ENCODE measurements around the gene PTPRQ.

The PTPRQ gene

GRCh38 chr12:80634903-80635302 is 190.9 kb downstream of the PTPRQ start:
- Histone ChIP-seq H3K9me2 (replicated peaks; ENCODE audit: insufficient read depth, low read length) (no peaks in the 10 kb centered on the region), H3K4me3 (ENCODE audit: low read length) (no peak overlapping the region), H4K20me1 (ENCODE audit: insufficient read depth, low read length) (no peaks in the 10 kb centered on the region), H3K27me3 (replicated peaks; ENCODE audit: insufficient read depth, low read length) (no peaks in the 10 kb centered on the region), H3K9me3 (replicated peaks; ENCODE audit: insufficient read depth, low read length) (no peaks in the 10 kb centered on the region), H3K9ac (ENCODE audit: low read length) (no peak overlapping the region), H3F3A (ENCODE audit: insufficient read depth, low read length) (no peaks in the 10 kb centered on the region), H3K36me3 (replicated peaks; ENCODE audit: insufficient read depth, low read length) (no peaks in the 10 kb centered on the region), H2AFZ (ENCODE audit: low read length) (no peak overlapping the region), H3K27ac (ENCODE audit: low read length) (no peak overlapping the region), H3K4me1 (ENCODE audit: low read length) (no peaks in the 10 kb centered on the region), H3K4me2 (ENCODE audit: low read depth, low read length) (no peak overlapping the region), H3K79me2 (ENCODE audit: low read length) (no peaks in the 10 kb centered on the region)
- no peak for DNase-seq
- TF ChIP-seq CTCF (IDR thresholded peaks at IDR 0.05; ENCODE audit: low read length) (no peak), EZH2phosphoT487 (IDR thresholded peaks at IDR 0.05; ENCODE audit: low read length) (no peak), EZH2 (optimal IDR thresholded peaks at IDR 0.05; ENCODE audit: low read depth, low read length) (no peak)

DNA sequence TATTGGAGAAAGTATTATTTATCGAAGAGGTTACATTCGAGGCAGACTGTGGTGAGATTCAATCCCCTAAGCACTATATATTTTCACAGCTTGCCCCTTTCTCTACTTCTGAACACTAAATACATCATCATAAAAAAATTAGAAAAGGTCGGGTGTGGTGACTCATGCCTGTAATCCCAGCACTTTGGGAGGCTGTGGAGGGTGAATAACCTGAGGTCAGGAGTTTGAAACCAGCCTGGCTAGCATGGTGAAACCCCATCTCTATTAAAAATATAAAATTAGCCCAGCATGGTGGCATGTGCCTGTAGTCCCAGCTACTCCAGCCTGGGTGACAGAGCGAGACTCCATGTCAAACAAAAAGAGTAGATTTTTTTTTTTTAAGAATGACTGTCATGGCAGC is 192.8 kb downstream of the PTPRQ start:
- Histone ChIP-seq H3K27me3 (replicated peaks; ENCODE audit: insufficient read depth, low read length) (no peaks in the 10 kb centered on the region), H3K9me3 (replicated peaks; ENCODE audit: insufficient read depth, low read length) (no peaks in the 10 kb centered on the region), H2AFZ (ENCODE audit: low read length) (no peak overlapping the region), H3K36me3 (replicated peaks; ENCODE audit: insufficient read depth, low read length) (no peaks in the 10 kb centered on the region), H3K4me1 (ENCODE audit: low read length) (no peaks in the 10 kb centered on the region), H3K27ac (ENCODE audit: low read length) (no peak overlapping the region), H3K4me2 (ENCODE audit: low read depth, low read length) (no peak overlapping the region), H3K4me3 (ENCODE audit: low read length) (no peak overlapping the region), H3K79me2 (ENCODE audit: low read length) (no peaks in the 10 kb centered on the region), H4K20me1 (ENCODE audit: insufficient read depth, low read length) (no peaks in the 10 kb centered on the region), H3F3A (ENCODE audit: insufficient read depth, low read length) (no peaks in the 10 kb centered on the region), H3K9ac (ENCODE audit: low read length) (no peak overlapping the region), H3K9me2 (replicated peaks; ENCODE audit: insufficient read depth, low read length) (no peaks in the 10 kb centered on the region)
- no peak for TF ChIP-seq EZH2phosphoT487 (IDR thresholded peaks at IDR 0.05; ENCODE audit: low read length)
- DNase-seq, result no peak

- no peak overlapping the region for H3K9ac ChIP-seq (ENCODE audit: low read length)
- no peak for DNase-seq
- no peaks in the 10 kb centered on the region for H3K9me2 ChIP-seq (replicated peaks; ENCODE audit: insufficient read depth, low read length)
- H3K79me2 ChIP-seq (ENCODE audit: low read length), result no peaks in the 10 kb centered on the region
- no peaks in the 10 kb centered on the region for H4K20me1 ChIP-seq (ENCODE audit: insufficient read depth, low read length)
- no peak overlapping the region for H3K4me2 ChIP-seq (ENCODE audit: low read depth, low read length)
- H2AFZ ChIP-seq (ENCODE audit: low read length), result no peak overlapping the region
- no peaks in the 10 kb centered on the region for H3K27me3 ChIP-seq (replicated peaks; ENCODE audit: insufficient read depth, low read length)
- no peaks in the 10 kb centered on the region for H3F3A ChIP-seq (ENCODE audit: insufficient read depth, low read length)
- H3K4me3 ChIP-seq (ENCODE audit: low read length), result no peak overlapping the region
- H3K36me3 ChIP-seq (replicated peaks; ENCODE audit: insufficient read depth, low read length), result no peaks in the 10 kb centered on the region
- no peaks in the 10 kb centered on the region for H3K4me1 ChIP-seq (ENCODE audit: low read length)
- no peak for TF ChIP-seq CTCF (IDR thresholded peaks at IDR 0.05; ENCODE audit: low read length)
- no peak for TF ChIP-seq EZH2phosphoT487 (IDR thresholded peaks at IDR 0.05; ENCODE audit: low read length)
- TF ChIP-seq EZH2 (optimal IDR thresholded peaks at IDR 0.05; ENCODE audit: low read depth, low read length), result no peak
- H3K27ac ChIP-seq (ENCODE audit: low read length), result no peak overlapping the region
- H3K9me3 ChIP-seq (replicated peaks; ENCODE audit: insufficient read depth, low read length), result no peaks in the 10 kb centered on the region
These were observed 197.9 kb downstream of the PTPRQ start for GRCh38 chr12:80641936-80642335.

GRCh38 chr12:80643961-80644360 is 199.9 kb downstream of the PTPRQ start:
- H3K36me3 ChIP-seq (replicated peaks; ENCODE audit: insufficient read depth, low read length), result no peaks in the 10 kb centered on the region
- H3K4me3 ChIP-seq (ENCODE audit: low read length), result no peak overlapping the region
- no peaks in the 10 kb centered on the region for H3F3A ChIP-seq (ENCODE audit: insufficient read depth, low read length)
- H3K4me1 ChIP-seq (ENCODE audit: low read length), result no peaks in the 10 kb centered on the region
- no peak overlapping the region for H3K9ac ChIP-seq (ENCODE audit: low read length)
- no peaks in the 10 kb centered on the region for H4K20me1 ChIP-seq (ENCODE audit: insufficient read depth, low read length)
- H3K9me3 ChIP-seq (replicated peaks; ENCODE audit: insufficient read depth, low read length), result no peaks in the 10 kb centered on the region
- DNase-seq, result no peak
- no peaks in the 10 kb centered on the region for H3K27me3 ChIP-seq (replicated peaks; ENCODE audit: insufficient read depth, low read length)
- no peak overlapping the region for H3K4me2 ChIP-seq (ENCODE audit: low read depth, low read length)
- no peaks in the 10 kb centered on the region for H3K9me2 ChIP-seq (replicated peaks; ENCODE audit: insufficient read depth, low read length)
- H2AFZ ChIP-seq (ENCODE audit: low read length), result no peak overlapping the region
- TF ChIP-seq CTCF (IDR thresholded peaks at IDR 0.05; ENCODE audit: low read length) (no peak), EZH2 (optimal IDR thresholded peaks at IDR 0.05; ENCODE audit: low read depth, low read length) (no peak), EZH2phosphoT487 (IDR thresholded peaks at IDR 0.05; ENCODE audit: low read length) (no peak)
- H3K79me2 ChIP-seq (ENCODE audit: low read length), result no peaks in the 10 kb centered on the region
- no peak overlapping the region for H3K27ac ChIP-seq (ENCODE audit: low read length)

Data from MM.1S (cell line).